Activated CD8-positive, alpha-beta memory T cell treated with anti-CD3 and anti-CD28 coated beads for 36 hours (primary cell): ENCODE data around the gene PLEKHA7. TPM values are rescaled to one million over a fixed set of nuclear protein-coding genes. Genes with fewer than 3 reads are reported as not detected.
"Not testable (repeated sequence)": the region's sequence is repeated elsewhere in the genome, so short reads cannot be mapped to it uniquely, and the experiment has no call there.

Experiments
- CTCF ChIA-PET: fragments of 350-600 bp; sonication (Branson Sonifier 250); formaldehyde crosslinking; loops from one replicate; lab custom pipeline; 2021; ENCODE audit warnings: antibody characterized with exemption; lab: Charles Lee
- POLR2A ChIA-PET: fragments of 350-600 bp; sonication (Branson Sonifier 250); formaldehyde crosslinking; loops from one replicate; lab custom pipeline; 2021; ENCODE audit warnings: antibody characterized with exemption; lab: Charles Lee
- total RNA-seq, 2 experiments: library from RNA; stranded (reverse); gene quantifications; one replicate each; pipeline ENCODE4 v1.2.3, GENCODE V29; 2021

PLEKHA7 gene
- total RNA-seq, 2 experiments from 2014 or later, result 9.5 TPM

GRCh38 chr11:16899708-16900303 lies 114.4 kb downstream of the PLEKHA7 start:
- POLR2A ChIA-PET, result no interaction called here
- CTCF ChIA-PET, result interaction anchor here (1.4 kb wide), 1 partner anchor 18 kb away, joined by 3 read pairs; no protein-coding TSS in a partner anchor

- ChIA-PET CTCF (no interaction called here), POLR2A (interaction anchor here (0.6 kb wide), 1 partner anchor 37 kb away, joined by 4 read pairs; no protein-coding TSS in a partner anchor)
Observed at GRCh38 chr11:16898274-16898985, 115.8 kb downstream of the PLEKHA7 start.

- ChIA-PET CTCF (interaction anchor here (0.6 to 1.5 kb wide), 2 partner anchors 12 to 491 kb away, joined by 3 read pairs; no protein-coding TSS in a partner anchor), POLR2A (no interaction called here)
Observed at GRCh38 chr11:16897470-16898061, 116.6 kb downstream of the PLEKHA7 start.

GRCh38 chr11:16896729-16897469 lies 117.3 kb downstream of the PLEKHA7 start:
- CTCF ChIA-PET, result interaction anchor here (0.6 to 1.5 kb wide), 2 partner anchors 13 to 492 kb away, joined by 3 read pairs; no protein-coding TSS in a partner anchor

DNA sequence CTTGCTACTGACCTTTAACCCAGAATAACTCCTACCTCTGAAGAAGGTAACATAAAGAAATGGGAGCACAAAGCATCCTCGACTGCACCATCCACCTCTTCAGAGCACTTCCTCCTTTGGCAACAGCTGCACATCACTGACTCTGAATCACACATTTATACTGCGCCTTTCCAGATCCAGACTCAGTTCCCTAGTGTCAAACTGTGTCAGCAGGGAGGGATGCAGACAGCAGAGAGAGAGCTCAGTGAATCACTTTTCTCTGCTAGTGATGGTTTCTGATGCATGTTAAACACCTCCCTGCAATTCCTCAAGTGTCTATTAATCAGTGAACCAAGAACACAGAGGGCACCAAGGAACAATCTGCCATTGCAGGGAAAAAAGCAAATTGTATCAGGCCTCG lies 118.9 kb downstream of the PLEKHA7 start:
- ChIA-PET CTCF (no interaction called here), POLR2A (no interaction called here)

More at GRCh38 chr11:16896729-16897469, 117.3 kb downstream of the PLEKHA7 start:
- POLR2A ChIA-PET, result no interaction called here

- CTCF ChIA-PET, result interaction anchor here (0.6 kb wide), 1 partner anchor 15 kb away, joined by 3 read pairs; no protein-coding TSS in a partner anchor
- POLR2A ChIA-PET, result no interaction called here
Observed at GRCh38 chr11:16893456-16894066, 120.7 kb downstream of the PLEKHA7 start.

DNA sequence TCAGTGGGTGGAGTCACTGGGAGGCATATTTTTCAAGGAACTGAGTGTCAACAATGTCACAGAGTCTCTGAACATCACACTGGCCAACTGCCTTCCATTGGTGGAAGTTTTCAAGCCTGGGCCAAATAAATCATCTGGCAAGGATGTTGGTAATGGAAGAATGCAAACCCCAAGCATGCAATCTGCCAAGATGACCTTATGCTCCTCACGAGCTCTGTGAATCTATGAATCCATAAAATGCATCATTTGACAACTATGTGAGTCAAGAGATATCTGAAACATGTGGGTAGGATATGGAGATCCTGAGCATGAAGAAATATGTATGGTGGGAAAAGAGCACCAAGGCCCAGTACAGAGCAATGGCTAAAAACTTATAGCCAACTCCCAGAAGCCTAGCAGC lies 122.2 kb downstream of the PLEKHA7 start:
- ChIA-PET CTCF (no interaction called here), POLR2A (no interaction called here)

- ChIA-PET CTCF (no interaction called here), POLR2A (no interaction called here)
Observed at GRCh38 chr11:16891165-16891564, 123.0 kb downstream of the PLEKHA7 start.

DNA sequence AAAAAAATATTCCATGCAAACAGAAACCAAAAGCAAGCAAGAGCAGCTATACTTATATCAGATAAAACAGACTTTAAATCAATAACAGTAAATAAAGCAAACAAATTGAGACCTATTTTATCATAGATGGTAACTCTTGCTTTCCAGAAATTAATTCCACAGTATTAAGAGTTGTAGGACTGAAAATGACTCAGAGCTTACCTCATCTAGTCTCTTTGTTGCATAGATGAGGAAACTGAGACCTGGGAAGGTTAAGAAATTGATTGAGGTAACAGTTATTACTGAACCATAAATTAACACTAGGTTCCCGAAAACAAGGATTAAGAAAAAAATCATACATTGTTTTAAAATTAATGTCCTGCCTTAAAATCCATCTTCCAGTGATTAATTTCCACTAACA lies 123.8 kb downstream of the PLEKHA7 start:
- ChIA-PET POLR2A (no interaction called here), CTCF (no interaction called here)

DNA sequence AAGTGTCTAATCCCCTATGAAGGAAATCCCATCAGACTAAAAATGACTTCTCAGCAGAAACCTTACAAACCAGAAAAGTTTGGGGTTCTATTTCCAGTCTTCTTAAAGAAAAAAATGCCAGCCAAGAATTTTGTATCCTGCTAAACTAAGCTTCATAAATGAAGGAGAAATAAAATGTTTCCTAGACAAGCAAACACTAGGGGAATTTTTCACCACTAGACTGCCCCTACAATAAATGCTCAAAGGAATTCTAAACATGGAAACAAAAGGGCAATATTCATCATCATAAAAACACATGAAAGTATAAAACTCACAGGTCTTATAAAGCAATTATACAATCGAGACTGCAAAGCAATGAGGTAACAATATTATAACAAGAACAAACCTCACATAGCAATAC lies 124.3 kb downstream of the PLEKHA7 start:
- ChIA-PET POLR2A (no interaction called here), CTCF (no interaction called here)

- CTCF ChIA-PET, result not testable (repeated sequence)
Observed at GRCh38 chr11:16889010-16889409, 125.2 kb downstream of the PLEKHA7 start.

GRCh38 chr11:16887887-16888286 lies 126.3 kb downstream of the PLEKHA7 start:
- POLR2A ChIA-PET, CTCF ChIA-PET: not testable (repeated sequence)

More at GRCh38 chr11:16889010-16889409, 125.2 kb downstream of the PLEKHA7 start:
- POLR2A ChIA-PET, result not testable (repeated sequence)

DNA sequence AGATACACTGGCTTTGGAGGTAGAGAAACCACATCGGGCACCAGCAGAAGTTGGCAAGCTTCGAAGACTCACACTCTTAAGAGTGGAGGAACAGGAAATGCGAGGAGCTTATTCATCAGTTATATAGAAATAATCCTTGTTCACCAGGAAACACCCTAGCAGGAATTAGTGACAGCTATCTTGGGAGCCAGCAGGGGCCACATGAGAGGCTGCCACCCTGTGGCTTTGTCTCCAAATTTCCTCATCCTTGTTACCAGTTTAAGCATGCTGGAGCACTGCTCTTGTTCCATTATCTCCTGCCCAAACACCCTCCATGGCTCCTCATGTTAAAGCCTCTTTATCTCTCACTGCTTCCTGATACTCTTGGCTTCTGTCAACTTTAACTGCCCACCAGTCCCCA lies 131.0 kb downstream of the PLEKHA7 start:
- CTCF ChIA-PET, result no interaction called here
- POLR2A ChIA-PET, result no interaction called here

- CTCF ChIA-PET, result no interaction called here
Observed at GRCh38 chr11:16881766-16882165, 132.4 kb downstream of the PLEKHA7 start.

DNA sequence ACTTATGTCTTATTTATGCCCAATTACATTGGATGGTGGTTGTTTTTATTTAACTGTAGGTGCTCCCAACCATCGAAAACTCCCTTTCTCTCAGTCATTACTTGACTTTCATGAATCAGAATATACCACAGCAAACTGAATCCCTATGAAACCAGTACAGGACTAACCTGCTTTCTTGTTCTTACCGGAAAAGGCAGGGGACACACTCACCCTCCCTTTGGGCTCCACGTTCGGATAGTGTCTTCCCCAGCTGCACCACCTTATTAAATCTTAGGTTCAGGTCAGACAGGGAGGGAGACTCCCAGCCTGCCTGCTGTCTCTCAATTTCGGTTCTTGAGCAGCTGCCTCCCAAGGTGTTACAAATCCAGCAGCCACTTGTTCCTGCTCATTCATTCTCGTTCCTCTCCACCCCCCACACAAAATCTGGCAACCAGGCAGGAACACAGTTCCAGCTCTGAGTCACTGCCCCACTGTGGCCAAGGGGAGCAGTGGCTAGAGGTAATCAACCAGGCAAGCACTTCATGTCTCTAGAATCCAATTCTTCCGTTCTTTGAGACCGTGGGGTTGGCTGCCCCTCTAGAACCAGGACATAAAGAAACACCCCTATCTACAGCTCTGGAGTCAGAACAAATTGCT lies 133.0 kb downstream of the PLEKHA7 start:
- CTCF ChIA-PET, result no interaction called here
- POLR2A ChIA-PET, result no interaction called here

More at GRCh38 chr11:16881766-16882165, 132.4 kb downstream of the PLEKHA7 start:
- POLR2A ChIA-PET, result no interaction called here

DNA sequence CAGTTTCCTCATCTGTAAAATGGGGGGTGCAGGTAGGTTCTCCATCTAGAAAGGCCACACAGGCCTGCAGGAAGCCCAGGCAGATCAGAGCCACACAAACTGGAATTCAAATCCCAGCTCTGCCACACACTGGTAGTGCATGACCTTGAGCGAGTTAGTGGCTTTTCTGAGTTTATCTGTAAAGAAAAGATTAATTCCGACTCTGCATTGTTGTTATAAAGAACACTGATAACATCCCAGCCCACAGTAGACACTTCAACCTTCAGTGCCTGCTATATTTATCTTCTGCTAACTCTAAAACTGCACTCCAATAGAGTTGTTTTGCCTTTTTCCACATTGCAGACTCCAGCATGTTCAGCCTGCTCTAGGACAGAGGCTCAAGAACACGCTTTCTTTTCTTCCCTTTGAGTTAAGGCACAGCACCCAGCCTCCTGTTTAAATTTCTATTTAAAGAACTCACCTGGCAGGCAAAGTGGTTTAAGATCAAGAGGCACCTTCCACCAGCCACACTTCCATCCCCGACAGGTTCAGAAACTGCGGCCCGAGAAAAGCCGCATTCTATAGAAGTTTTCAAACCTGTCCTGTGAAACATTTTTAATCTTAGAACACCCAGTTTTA lies 133.9 kb downstream of the PLEKHA7 start:
- POLR2A ChIA-PET, result no interaction called here
- CTCF ChIA-PET, result no interaction called here

- ChIA-PET CTCF (no interaction called here), POLR2A (no interaction called here)
Observed at GRCh38 chr11:16879690-16880089, 134.5 kb downstream of the PLEKHA7 start.

- ChIA-PET POLR2A (no interaction called here), CTCF (no interaction called here)
Observed at GRCh38 chr11:16876837-16877236, 137.4 kb downstream of the PLEKHA7 start.
